Stimulated activated CD4-positive, alpha-beta T cell treated with anti-CD3 and anti-CD28 coated beads, Interleukin-15, amount 100 ng/mL, for 48 hours (primary cell): ENCODE measurements around the gene KIF12.

ENCODE experiments used
- DNase-seq, 2 donors: peaks; one replicate each; pipeline ENCODE4 v3.0.0-alpha.2; 2020; ENCODE audit warnings: low read depth in 2 of 2

The KIF12 gene

DNA sequence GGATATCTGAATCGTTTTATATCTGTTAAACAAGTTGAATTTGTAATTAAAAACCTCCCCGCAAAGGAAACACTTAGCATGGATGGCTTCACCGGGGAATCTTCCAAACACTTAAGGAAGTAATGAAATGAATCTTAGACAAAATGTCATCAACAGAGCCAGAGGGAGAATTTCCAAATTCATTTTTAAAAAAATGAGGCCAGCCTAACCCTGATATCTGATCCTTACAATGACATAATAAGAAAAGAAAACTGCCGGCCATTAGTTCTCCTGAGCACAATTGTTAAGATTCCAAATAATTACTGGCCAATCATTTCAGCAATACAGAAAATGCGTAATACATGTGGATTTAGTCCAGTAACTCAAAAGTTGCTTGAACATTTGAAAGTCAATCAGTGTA lies 6.1 kb upstream of the KIF12 start:
- no peak for DNase-seq

GRCh38 chr9:114102484-114102883 lies 3.4 kb upstream of the KIF12 start:
- DNase-seq: no peak

DNA sequence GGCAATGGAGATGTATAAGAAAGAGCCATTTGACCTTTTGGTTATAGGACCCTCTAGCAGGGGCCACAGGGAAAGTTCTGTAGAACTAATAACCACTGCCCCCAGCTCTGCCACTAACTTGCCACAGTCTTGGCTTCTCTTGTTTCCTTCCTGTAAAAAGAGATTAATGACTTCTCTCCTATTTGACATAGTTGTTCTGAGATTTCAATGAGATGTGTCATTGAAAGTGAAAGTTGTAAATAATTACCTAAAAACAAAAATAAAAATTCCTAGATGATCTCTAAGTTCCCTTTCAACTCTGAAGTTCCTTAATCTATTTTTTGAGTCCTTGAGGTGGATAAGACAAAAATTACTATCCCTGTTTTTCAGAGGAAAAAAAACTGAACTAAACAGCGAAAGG lies 1.4 kb upstream of the KIF12 start:
- DNase-seq: no peak

- no peak for DNase-seq
Observed at GRCh38 chr9:114099669-114100270, 678 bp upstream of the KIF12 start.

DNA sequence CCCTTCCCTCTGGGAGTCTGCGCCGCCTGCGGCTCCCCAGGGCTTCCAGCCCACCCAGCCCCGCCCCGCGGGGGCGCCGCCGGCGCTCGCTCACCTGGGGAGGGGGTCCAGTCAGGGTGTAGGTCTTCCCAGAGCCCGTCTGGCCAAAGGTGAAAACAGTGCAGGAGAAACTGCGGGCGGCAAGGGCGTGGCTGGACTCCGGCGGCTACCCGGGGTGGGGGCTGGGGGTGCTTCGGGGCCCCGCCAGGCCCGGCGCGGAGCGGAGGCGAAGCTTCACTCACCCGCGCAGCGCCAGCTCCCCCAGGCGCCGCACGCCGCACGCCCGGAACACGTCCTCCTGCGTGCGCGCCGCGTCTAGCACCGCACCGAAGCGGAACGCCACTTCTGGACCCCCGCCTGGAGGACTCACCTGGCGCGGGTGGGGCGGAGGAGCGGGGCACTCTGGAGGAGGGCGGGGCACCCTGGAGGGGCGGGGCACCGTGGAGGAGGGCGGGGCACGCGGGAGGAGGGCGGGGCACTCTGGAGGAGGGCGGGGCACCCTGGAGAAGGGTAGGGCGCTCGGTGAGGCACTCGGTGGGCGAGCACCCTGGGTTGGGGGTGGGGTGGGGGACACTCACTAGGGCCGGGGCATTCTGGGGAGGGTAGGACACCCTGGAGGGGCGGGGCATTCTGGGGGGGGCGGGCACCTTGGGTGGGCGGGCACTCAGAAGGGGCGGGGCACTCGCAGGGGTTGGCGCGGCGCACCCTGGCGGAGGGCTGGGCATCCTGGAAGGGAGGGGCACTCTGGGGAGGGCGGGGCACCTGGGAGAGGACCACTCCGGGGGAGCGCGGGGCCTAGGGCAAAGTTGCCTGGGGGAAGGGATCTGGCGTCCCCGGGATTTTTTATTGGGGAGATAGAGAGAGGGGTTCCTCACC lies 814 bp downstream of the KIF12 start:
- peak; percentile 15 to 22 for DNase-seq

GRCh38 chr9:114097613-114098020 lies 1.5 kb downstream of the KIF12 start:
- no peak for DNase-seq

- no peak for DNase-seq
Observed at GRCh38 chr9:114096866-114097612, 2.1 kb downstream of the KIF12 start.

DNA sequence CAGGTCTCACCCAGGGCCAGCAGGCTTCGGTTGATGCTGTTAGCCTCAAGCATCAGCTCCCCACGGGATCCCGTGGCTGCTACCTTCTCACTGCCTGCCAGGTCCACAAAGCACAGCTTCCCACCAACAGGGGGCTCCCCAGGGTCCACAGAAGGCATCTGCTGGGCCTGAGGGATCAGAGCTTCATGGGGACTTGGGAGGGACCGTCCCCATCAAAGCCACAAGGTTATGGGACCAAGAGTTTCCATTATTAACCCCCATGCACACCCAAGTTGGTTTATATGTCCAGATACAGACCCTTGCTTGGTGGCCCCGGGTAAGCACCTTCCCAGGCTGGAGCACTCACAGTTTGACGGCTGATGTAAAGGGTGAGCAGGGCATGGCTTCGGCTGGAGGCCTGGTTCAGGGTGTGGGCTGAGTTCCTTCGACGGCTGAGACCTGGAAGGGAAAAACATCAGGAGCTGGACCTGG lies 3.0 kb downstream of the KIF12 start:
- DNase-seq: no peak

DNA sequence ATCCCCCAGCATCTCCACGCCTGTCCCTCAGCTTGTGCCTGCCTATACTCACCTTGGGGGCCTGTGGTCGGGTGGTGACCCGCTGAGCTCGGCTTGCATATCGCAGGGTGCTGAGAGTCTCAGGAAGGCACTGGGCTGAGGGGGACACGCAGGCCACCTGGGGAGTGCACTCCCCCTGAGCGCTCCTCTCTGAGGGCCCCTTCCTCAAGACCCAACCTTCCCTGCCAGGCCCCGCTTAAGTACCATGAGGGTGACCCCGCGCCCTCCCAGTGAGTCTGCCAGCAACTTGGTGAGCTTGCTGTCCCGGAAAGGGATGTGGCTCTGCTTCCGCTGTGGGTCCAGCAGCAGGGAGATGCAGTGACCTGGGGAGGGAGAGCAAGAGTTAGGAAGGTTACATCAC lies 4.1 kb downstream of the KIF12 start:
- DNase-seq: no peak

- no peak for DNase-seq
Observed at GRCh38 chr9:114093761-114094505, 5.2 kb downstream of the KIF12 start.

GRCh38 chr9:114093031-114093471 lies 6.0 kb downstream of the KIF12 start:
- no peak for DNase-seq

GRCh38 chr9:114092336-114092735 lies 6.8 kb downstream of the KIF12 start:
- DNase-seq: no peak

GRCh38 chr9:114091711-114092110 lies 7.4 kb downstream of the KIF12 start:
- DNase-seq: no peak

GRCh38 chr9:114090798-114091197 lies 8.3 kb downstream of the KIF12 start:
- no peak for DNase-seq

GRCh38 chr9:114089206-114089840 lies 9.8 kb downstream of the KIF12 start:
- DNase-seq: no peak

DNA sequence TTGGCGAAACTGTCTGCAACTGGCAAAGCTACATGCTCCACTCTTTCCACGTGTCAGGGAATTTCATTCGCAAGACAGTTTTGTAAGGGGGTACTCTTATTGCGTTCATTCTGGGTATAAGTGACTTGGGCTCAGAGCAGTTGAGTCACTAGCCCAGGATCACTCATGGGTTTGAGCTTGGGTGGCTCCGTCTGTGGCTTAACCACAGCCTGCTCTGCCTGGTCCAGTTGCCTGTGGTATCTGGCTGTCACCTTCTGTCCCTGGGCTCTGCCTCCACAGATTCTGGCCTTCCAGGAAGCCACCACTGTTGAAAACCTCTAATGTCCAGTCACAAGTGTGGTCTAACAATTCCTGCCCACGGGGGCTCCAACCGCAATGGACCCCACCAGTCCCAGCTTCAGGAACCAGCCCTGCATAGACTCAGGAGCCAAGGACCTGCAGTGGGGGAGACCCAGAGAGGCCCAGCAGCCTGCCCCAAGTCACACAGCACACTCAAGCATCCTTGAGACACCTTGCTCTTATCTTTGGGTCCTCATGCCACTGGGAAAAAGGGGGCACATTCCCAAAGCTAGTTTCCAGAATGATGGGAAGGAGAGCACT lies 10.4 kb downstream of the KIF12 start:
- DNase-seq: no peak

DNA sequence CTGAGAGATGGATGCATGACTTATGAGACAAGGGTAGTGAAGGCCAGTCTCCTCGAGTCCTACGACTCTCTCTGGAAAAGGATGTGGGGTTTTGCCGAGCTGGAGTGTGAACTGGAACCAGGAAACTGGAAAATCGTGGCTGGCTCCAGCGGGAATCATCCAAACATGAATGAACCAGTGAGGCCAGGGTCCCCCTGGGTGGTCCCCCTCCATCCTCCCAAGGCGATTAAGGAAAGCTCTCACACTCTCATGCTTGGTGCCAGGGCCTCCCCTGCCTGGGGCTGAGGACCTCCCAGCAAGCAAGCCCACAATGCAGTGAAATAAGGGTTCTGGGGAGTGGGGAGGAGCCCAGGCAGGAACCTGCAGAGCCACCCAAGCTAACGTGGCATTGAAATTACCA lies 11.4 kb downstream of the KIF12 start:
- no peak for DNase-seq

DNA sequence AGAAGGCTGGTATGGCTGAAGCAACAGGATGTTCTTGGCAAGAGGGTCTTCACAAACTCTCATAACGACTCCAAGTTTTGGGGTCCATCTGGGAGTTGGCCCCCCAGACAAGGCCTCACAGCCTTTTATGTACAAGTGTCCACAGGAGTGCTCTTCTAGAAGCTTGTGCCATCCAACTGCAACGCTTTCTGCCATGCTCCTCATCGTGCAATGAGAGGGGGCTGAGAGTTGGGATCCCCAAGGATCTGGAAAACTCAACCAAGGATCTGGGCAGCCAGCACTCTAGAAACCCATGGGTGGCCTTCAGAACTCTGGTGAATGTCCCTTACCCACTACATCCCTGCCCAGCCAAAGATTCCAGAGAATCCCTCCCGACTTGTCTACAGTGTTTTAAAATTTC lies 12.5 kb downstream of the KIF12 start:
- no peak for DNase-seq

- DNase-seq: no peak
Observed at GRCh38 chr9:114086009-114086408, 13.1 kb downstream of the KIF12 start.

GRCh38 chr9:114085387-114085789 lies 13.7 kb downstream of the KIF12 start:
- no peak for DNase-seq
